HG02798 (cell line): ENCODE data around the gene TAF1C.

ENCODE experiments used
- ATAC-seq: cut with Tn5 transposase; IDR thresholded peaks from one replicate; pipeline ENCODE4 v1.9.1; 2021; ENCODE audit warnings: mild to moderate bottlenecking; ENCODE audit not compliant: unreplicated experiment, poor library complexity

TAF1C gene

GRCh38 chr16:84137287-84137686 is 49.6 kb downstream of the TAF1C start:
- no peak for ATAC-seq

GRCh38 chr16:84136331-84137125 is 50.3 kb downstream of the TAF1C start:
- no peak for ATAC-seq

- ATAC-seq = no peak
Observed at GRCh38 chr16:84132527-84133285, 54.2 kb downstream of the TAF1C start.

- ATAC-seq = no peak
Observed at GRCh38 chr16:84131117-84131516, 55.7 kb downstream of the TAF1C start.
